ENCODE results near the gene DAW1. TPM values are rescaled to one million over a fixed set of nuclear protein-coding genes. Genes with fewer than 3 reads are reported as not detected.

The DAW1 gene, protein sequence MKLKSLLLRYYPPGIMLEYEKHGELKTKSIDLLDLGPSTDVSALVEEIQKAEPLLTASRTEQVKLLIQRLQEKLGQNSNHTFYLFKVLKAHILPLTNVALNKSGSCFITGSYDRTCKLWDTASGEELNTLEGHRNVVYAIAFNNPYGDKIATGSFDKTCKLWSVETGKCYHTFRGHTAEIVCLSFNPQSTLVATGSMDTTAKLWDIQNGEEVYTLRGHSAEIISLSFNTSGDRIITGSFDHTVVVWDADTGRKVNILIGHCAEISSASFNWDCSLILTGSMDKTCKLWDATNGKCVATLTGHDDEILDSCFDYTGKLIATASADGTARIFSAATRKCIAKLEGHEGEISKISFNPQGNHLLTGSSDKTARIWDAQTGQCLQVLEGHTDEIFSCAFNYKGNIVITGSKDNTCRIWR
- 1 to 10 TPM in 1 of 4 donors, not detected in 3; 1.4 TPM for total RNA-seq

- H3K9me3 ChIP-seq, result no peaks in the 10 kb centered on the region
- H3K4me1 ChIP-seq, result peaks cover 0 to 12% (median 4%) of the 10 kb centered on the region in 3 donors
- intact Hi-C loops (cut with DNase I), result no loop called here
- H3K27me3 ChIP-seq, result peaks cover 0 to 40% (median 0%) of the 10 kb centered on the region in 4 donors
- TF ChIP-seq POLR2A (IDR thresholded peaks at IDR 0.05) (no peak), CTCF (IDR thresholded peaks at IDR 0.05) (no peak)
- no peak within 1 kb of the TSS for H3K27ac ChIP-seq
- no peaks in the 10 kb centered on the region for H3K36me3 ChIP-seq
- WGBS, 2 donors, result 0 to 10% methylated on average over 6 to 11 of the region's 34 CpGs
- peak within 1 kb of the TSS in 3 of 4 donors; percentile 8 to 53 (median 40) for H3K4me3 ChIP-seq
- no peak for DNase-seq
Measured at GRCh38 chr2:227871375-227871791, at the start of gene DAW1. Gene DAW1, plus strand, starts transcription at chr2:227871631. Its CDS starts 59 bp downstream, at chr2:227871690.

- TF ChIP-seq POLR2A (IDR thresholded peaks at IDR 0.05) (no peak), CTCF (IDR thresholded peaks at IDR 0.05) (no peak)
- H3K9me3 ChIP-seq, result no peaks in the 10 kb centered on the region
- no peak for DNase-seq
- peaks cover 7 to 39% (median 16%) of the 10 kb centered on the region in 3 donors for H3K4me1 ChIP-seq
- no peak overlapping the region for H3K4me3 ChIP-seq
- intact Hi-C loops (cut with DNase I), result no loop called here
- H3K36me3 ChIP-seq, result no peaks in the 10 kb centered on the region
- H3K27ac ChIP-seq, result no peak overlapping the region
- WGBS, 2 donors, result 77 to 95% methylated on average over 2 of the region's 2 CpGs
- no peaks in the 10 kb centered on the region for H3K27me3 ChIP-seq
Measured at GRCh38 chr2:227822416-227823003, 48.9 kb upstream of the DAW1 start.

GRCh38 chr2:227823922-227824321, 47.5 kb upstream of the DAW1 start:
- Histone ChIP-seq H3K36me3 (no peaks in the 10 kb centered on the region), H3K4me1 (peaks cover 0 to 25% (median 5%) of the 10 kb centered on the region in 3 donors), H3K9me3 (no peaks in the 10 kb centered on the region), H3K4me3 (no peak overlapping the region), H3K27ac (no peak overlapping the region), H3K27me3 (no peaks in the 10 kb centered on the region)
- intact Hi-C loops (cut with DNase I), result no loop called here
- TF ChIP-seq CTCF (IDR thresholded peaks at IDR 0.05) (no peak), POLR2A (IDR thresholded peaks at IDR 0.05) (no peak)
- 64 to 72% methylated on average over 2 of the region's 2 CpGs for WGBS, 2 donors
- no peak for DNase-seq

- 91 to 92% methylated on average over 7 of the region's 7 CpGs for WGBS, 2 donors
- no peak for TF ChIP-seq POLR2A (IDR thresholded peaks at IDR 0.05)
- no peak for TF ChIP-seq CTCF (IDR thresholded peaks at IDR 0.05)
- Histone ChIP-seq H3K36me3 (no peaks in the 10 kb centered on the region), H3K4me3 (no peak overlapping the region), H3K9me3 (no peaks in the 10 kb centered on the region), H3K4me1 (peaks cover 0 to 20% (median 3%) of the 10 kb centered on the region in 3 donors), H3K27me3 (no peaks in the 10 kb centered on the region), H3K27ac (no peak overlapping the region)
- no peak for DNase-seq
- intact Hi-C loops (cut with DNase I), result no loop called here
Measured at GRCh38 chr2:227824711-227825110, 46.7 kb upstream of the DAW1 start.

DNA sequence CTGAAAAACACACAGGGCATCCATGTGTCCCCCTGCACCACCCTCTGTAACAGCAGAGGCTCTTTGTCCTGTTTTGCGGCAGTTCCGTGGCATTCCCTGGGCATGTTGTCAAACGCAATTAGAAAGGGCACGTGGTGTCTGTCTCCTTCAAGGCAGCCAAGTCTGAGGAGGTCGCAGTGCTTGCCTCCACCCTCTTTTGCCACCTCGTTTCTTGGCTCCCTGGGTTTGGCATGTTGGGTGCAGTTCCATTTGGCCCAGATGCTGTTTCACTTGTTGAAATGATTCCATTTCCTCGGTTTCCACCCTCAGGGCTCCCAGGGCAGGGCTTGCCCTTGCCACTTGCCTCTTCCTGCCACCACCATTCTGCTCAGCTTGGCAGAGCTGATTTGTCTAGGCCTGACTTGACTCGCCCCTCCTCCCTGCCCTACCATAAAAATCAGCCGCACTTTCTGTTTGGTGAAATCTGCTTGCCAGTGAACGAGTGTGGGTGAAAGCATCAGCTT, 45.4 kb upstream of the DAW1 start:
- Histone ChIP-seq H3K36me3 (no peaks in the 10 kb centered on the region), H3K27ac (peak overlapping the region; percentile 52 to 84 (median 70)), H3K27me3 (no peaks in the 10 kb centered on the region), H3K9me3 (no peaks in the 10 kb centered on the region), H3K4me1 (peaks cover 0 to 20% (median 3%) of the 10 kb centered on the region in 3 donors), H3K4me3 (peak overlapping the region in 1 of 4 donors; percentile 5)
- intact Hi-C loops (cut with DNase I), result no loop called here
- 37 to 44% methylated on average over 8 to 10 of the region's 10 CpGs for WGBS, 2 donors
- TF ChIP-seq CTCF (IDR thresholded peaks at IDR 0.05) (no peak), POLR2A (IDR thresholded peaks at IDR 0.05) (no peak)
- no peak for DNase-seq

All from esophagus squamous epithelium (tissue), 5 donors.